ENCODE results near the gene CERKL. TPM values are rescaled to one million over a fixed set of nuclear protein-coding genes. Genes with fewer than 3 reads are reported as not detected.

The CERKL gene
- total RNA-seq, 1 donor from 2014 or later: not detected

GRCh38 chr2:181639686-181640085 lies 17.2 kb downstream of the CERKL start:
- H3F3A ChIP-seq (ENCODE audit: low read depth): no peaks in the 10 kb centered on the region
- H3K9me3 Mint-ChIP-seq: no peaks in the 10 kb centered on the region
- no peak overlapping the region for H3K4me2 ChIP-seq
- H3K27me3 Mint-ChIP-seq (ENCODE audit: insufficient read depth, low read depth): peaks cover 4% of the 10 kb centered on the region
- H4K20me1 ChIP-seq (ENCODE audit: low read depth): no peaks in the 10 kb centered on the region
- H3K4me1 ChIP-seq: peaks cover 2% of the 10 kb centered on the region
- H3K36me3 Mint-ChIP-seq: no peaks in the 10 kb centered on the region
- no peaks in the 10 kb centered on the region for H3K4me1 Mint-ChIP-seq
- no peak for DNase-seq (ENCODE audit: low spot score)
- no peak overlapping the region for H3K27ac Mint-ChIP-seq
- H3K9me3 ChIP-seq (ENCODE audit: low read depth): no peaks in the 10 kb centered on the region
- no peak overlapping the region for H2AFZ ChIP-seq (replicated peaks)
- TF ChIP-seq EZH2phosphoT487 (IDR thresholded peaks at IDR 0.05): no peak
- TF ChIP-seq, protein P1, sequence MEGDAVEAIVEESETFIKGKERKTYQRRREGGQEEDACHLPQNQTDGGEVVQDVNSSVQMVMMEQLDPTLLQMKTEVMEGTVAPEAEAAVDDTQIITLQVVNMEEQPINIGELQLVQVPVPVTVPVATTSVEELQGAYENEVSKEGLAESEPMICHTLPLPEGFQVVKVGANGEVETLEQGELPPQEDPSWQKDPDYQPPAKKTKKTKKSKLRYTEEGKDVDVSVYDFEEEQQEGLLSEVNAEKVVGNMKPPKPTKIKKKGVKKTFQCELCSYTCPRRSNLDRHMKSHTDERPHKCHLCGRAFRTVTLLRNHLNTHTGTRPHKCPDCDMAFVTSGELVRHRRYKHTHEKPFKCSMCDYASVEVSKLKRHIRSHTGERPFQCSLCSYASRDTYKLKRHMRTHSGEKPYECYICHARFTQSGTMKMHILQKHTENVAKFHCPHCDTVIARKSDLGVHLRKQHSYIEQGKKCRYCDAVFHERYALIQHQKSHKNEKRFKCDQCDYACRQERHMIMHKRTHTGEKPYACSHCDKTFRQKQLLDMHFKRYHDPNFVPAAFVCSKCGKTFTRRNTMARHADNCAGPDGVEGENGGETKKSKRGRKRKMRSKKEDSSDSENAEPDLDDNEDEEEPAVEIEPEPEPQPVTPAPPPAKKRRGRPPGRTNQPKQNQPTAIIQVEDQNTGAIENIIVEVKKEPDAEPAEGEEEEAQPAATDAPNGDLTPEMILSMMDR (IDR thresholded peaks at IDR 0.05): no peak
- H3K9ac ChIP-seq: no peak overlapping the region
- H3K4me3 ChIP-seq: no peak overlapping the region
- peaks cover 23% of the 10 kb centered on the region for H3K27me3 ChIP-seq
- no peaks in the 10 kb centered on the region for H3K36me3 ChIP-seq
- H3K27ac ChIP-seq: no peak overlapping the region
- no peaks in the 10 kb centered on the region for H3K79me2 ChIP-seq (ENCODE audit: low read depth)
- H3K4me3 Mint-ChIP-seq: no peak overlapping the region

- Histone ChIP-seq H3K27ac (no peak overlapping the region), H3F3A (ENCODE audit: low read depth) (no peaks in the 10 kb centered on the region), H3K27me3 (peaks cover 12% of the 10 kb centered on the region), H3K79me2 (ENCODE audit: low read depth) (no peaks in the 10 kb centered on the region), H3K4me3 (no peak overlapping the region), H3K4me1 (no peaks in the 10 kb centered on the region), H3K4me2 (no peak overlapping the region), H3K9me3 (ENCODE audit: low read depth) (no peaks in the 10 kb centered on the region), H3K9ac (no peak overlapping the region), H3K36me3 (no peaks in the 10 kb centered on the region), H2AFZ (replicated peaks) (no peak overlapping the region), H4K20me1 (ENCODE audit: low read depth) (no peaks in the 10 kb centered on the region)
- TF ChIP-seq EZH2phosphoT487 (IDR thresholded peaks at IDR 0.05) (no peak), EZH2 (IDR thresholded peaks at IDR 0.05) (no peak)
- TF ChIP-seq, protein P1 (IDR thresholded peaks at IDR 0.05): no peak
- Mint-ChIP-seq H3K4me3 (no peak overlapping the region), H3K27me3 (ENCODE audit: insufficient read depth, low read depth) (peaks cover 6% of the 10 kb centered on the region), H3K9me3 (no peaks in the 10 kb centered on the region), H3K36me3 (no peaks in the 10 kb centered on the region), H3K4me1 (no peaks in the 10 kb centered on the region), H3K27ac (no peak overlapping the region)
- DNase-seq (ENCODE audit: low spot score): no peak
These were observed 24.0 kb downstream of the CERKL start for GRCh38 chr2:181632733-181633401.

GRCh38 chr2:181628590-181629585 lies 28.0 kb downstream of the CERKL start:
- Mint-ChIP-seq H3K4me1 (no peaks in the 10 kb centered on the region), H3K4me3 (no peak overlapping the region), H3K36me3 (no peaks in the 10 kb centered on the region), H3K27ac (no peak overlapping the region), H3K9me3 (no peaks in the 10 kb centered on the region), H3K27me3 (ENCODE audit: insufficient read depth, low read depth) (peaks cover 8% of the 10 kb centered on the region)
- no peak overlapping the region for H3K4me2 ChIP-seq
- no peak overlapping the region for H3K4me3 ChIP-seq
- no peak for TF ChIP-seq EZH2phosphoT487 (IDR thresholded peaks at IDR 0.05)
- TF ChIP-seq, protein P1 (IDR thresholded peaks at IDR 0.05): no peak
- no peak for TF ChIP-seq EZH2 (IDR thresholded peaks at IDR 0.05)
- no peak overlapping the region for H3K9ac ChIP-seq
- no peaks in the 10 kb centered on the region for H3K36me3 ChIP-seq
- no peaks in the 10 kb centered on the region for H4K20me1 ChIP-seq (ENCODE audit: low read depth)
- no peak overlapping the region for H3K27ac ChIP-seq
- peaks cover 8% of the 10 kb centered on the region for H3K27me3 ChIP-seq
- DNase-seq (ENCODE audit: low spot score): no peak
- H3K9me3 ChIP-seq (ENCODE audit: low read depth): no peaks in the 10 kb centered on the region
- H3K4me1 ChIP-seq: no peaks in the 10 kb centered on the region
- no peaks in the 10 kb centered on the region for H3F3A ChIP-seq (ENCODE audit: low read depth)
- H3K79me2 ChIP-seq (ENCODE audit: low read depth): no peaks in the 10 kb centered on the region
- no peak overlapping the region for H2AFZ ChIP-seq (replicated peaks)
